GM12865 (cell line): Measurements from ENCODE around the gene TMEM250.

ENCODE experiments used
- DNase-seq: peaks from one replicate; pipeline ENCODE4 v3.0.0; 2010; ENCODE audit warnings: low read depth
- H3K4me3 ChIP-seq: 2 replicates; pipeline ENCODE4 v1.5.1; 2011; ENCODE audit warnings: mild to moderate bottlenecking, low read depth, low read length, control low read depth
- TF ChIP-seq, protein P1 (sequence below): IDR thresholded peaks from 2 replicates; pipeline ENCODE4 v1.5.1; 2011; ENCODE audit warnings: low read length, control low read depth, low read depth, inconsistent platforms; ENCODE audit not compliant: insufficient read depth; ENCODE audit errors: missing control alignments

Gene TMEM250

DNA sequence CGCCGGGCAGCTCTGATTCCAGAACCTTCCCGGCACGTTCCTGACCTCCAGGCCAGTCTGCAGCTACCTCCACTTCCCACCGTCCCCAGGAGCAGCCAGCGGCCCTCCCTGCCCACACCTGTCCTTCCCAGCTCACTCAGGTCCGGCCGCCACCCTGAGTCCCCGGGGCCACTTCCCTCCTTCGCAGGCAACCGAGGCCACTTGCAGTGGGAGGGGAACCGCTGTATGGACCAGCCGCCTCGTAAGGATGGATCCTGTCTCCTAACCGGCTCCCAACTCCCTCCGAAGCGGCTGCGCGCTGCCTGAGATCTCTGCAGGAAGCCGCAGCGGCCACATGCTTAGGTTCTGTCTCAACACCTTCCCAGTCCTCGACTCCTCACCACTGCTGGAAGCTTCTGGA, 7.5 kb downstream of the TMEM250 start:
- TF ChIP-seq, protein P1, sequence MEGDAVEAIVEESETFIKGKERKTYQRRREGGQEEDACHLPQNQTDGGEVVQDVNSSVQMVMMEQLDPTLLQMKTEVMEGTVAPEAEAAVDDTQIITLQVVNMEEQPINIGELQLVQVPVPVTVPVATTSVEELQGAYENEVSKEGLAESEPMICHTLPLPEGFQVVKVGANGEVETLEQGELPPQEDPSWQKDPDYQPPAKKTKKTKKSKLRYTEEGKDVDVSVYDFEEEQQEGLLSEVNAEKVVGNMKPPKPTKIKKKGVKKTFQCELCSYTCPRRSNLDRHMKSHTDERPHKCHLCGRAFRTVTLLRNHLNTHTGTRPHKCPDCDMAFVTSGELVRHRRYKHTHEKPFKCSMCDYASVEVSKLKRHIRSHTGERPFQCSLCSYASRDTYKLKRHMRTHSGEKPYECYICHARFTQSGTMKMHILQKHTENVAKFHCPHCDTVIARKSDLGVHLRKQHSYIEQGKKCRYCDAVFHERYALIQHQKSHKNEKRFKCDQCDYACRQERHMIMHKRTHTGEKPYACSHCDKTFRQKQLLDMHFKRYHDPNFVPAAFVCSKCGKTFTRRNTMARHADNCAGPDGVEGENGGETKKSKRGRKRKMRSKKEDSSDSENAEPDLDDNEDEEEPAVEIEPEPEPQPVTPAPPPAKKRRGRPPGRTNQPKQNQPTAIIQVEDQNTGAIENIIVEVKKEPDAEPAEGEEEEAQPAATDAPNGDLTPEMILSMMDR, result no peak
- H3K4me3 ChIP-seq, result peak overlapping the region; percentile 85; the same call in 1 of the 2 replicates
- DNase-seq, result no peak

DNA sequence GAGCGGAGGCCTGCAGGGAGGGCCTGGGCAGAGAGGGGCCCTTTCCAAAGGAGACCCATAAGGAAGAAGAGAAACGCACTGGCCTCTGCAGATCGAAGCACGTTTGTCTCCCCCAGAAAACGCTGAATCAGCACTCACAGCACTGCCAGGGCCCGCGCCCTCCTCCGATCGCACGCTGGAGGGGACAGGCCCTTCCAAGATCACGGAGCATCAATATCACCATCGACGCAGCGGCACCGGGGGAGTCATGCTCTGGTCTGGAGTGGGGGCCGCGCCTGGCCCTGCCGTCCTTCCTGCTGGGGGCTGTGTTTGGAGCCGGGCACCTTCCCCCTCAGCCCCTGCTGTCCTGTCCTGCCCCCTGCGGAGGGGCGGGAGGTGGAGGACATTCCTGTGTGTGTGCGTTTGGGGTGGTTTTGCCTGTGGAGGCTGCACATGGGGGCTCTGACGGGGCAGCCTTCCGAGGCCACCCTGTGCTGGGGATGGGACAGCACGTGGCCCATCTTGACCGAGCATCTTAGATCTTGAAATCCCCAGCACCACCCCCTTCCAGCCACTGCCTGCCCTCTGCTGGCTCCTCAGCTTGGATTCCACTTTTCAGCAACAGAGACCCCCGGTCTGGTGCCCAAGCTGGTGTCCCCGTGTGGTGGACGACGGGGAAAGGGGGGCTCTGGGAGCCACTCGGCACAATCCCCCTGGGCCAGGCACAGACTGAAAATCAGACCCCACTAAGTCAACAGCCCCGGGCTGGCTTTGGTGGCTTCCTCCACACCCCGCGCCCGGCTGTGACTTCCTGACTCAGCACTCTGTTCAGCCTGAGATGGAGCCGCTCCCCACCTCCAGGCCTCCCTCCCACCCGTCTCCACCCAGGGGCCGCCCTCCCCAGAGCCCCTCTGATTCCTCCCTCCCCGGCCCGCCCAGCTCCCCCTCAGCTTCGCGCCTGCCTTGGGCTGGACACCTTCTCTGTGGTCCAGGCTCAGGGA, 8.3 kb downstream of the TMEM250 start:
- TF ChIP-seq, protein P1, result peak; percentile 20
- peak; percentile 80 for DNase-seq
- H3K4me3 ChIP-seq, result peak overlapping the region; percentile 85

DNA sequence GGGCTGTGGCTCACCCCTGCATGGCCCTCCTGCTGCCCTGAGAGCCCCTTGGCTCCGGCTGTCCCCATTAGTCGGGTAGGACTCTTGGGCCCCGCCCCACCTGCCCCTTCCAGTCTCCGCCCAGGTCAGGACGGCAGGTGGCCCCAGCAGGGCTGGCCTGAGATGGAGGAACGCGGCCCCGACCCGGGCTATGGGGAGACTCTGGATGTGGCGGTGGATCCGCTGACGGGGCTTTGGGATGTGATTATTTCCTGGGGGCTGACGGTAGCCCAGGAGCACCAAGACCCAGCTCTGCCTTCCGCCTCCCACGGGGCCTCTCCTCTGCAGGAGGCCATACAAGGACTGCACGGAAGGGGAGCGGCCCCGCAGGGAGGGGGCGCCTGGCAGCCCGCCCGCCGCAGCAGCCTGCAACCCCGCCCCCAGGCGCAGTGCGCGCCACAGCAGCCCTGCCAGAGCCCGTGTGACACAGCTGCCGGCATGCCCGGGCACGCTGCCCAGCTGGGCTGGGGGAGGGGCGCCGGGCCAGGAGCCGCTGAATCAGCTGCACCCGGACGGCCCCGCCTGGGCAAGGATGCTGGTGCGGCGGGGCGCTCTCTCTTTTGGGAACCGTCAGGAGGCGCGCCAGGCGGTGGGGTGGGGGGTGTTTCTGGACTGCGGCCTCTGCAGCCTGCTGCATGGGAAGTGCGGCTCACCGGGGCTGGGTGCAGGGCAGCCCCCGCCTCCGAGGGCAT, 9.2 kb downstream of the TMEM250 start:
- TF ChIP-seq, protein P1, result no peak
- DNase-seq, result peak; percentile 96
- peak overlapping the region; percentile 85 for H3K4me3 ChIP-seq

DNA sequence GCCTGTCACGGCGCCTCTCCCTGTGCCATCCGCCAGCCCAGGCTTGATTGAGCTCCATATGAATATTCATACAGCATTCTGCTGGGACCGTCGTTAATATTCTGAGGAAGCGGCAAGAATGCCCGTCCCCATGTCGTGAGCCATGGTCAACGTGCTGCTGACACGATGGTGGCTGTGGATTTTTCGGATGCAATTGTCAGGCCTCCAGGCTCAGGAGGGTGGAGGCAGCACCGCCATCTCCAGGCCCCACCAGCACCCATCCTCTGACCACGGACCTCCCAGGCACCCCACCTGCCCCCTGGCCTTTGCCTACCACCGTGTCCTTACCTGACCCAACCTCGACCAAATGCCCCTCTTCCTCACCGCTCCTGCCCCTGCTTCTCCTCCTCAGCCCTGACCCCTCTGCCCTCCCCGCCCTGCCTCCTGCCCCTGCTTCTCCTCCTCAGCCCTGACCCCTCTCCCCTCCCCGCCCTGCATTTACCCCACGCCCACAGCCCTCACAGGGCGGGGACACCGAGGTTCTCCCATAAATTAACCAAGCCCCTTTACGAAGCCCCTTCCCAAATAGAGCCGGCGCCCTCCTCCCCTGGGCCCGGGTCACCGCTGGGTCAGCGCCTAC, 9.9 kb downstream of the TMEM250 start:
- no peak for DNase-seq
- H3K4me3 ChIP-seq, result peak overlapping the region; percentile 85
- TF ChIP-seq, protein P1, result no peak

DNA sequence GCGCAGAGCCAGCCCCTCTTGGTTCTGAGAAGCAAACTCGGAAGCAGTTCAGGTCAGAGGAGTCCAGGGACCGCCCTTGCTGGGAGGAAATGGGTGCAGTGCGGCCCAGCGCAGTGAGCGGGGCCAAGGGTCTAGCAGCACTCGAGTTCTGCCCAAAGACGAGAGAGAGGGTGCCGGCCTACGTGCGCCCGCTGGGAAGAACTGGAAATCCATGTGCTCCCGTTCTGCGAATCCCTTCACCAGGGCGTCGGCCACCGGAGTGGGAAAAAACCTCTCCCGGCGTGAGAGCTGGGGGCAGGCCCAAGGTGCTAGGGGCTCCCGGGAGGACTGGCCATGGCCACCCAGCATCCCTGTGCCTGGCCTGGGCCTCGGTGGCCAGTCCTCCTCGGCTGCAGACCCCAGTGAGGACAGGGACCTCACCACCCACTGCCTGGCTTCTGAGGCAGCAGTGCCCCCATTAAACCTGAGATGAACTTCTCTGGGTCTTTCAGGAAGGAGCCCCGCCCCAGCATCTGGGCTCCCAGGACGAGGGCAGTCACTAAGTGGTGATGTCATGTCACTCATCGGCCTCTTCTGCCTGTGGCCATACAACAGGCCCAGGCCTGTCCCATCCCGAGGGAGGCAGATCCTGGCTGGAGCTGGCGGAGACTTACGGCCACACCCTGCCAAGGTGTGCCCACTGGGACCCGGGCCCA, 10.6 kb downstream of the TMEM250 start:
- no peak overlapping the region for H3K4me3 ChIP-seq
- TF ChIP-seq, protein P1, result no peak
- no peak for DNase-seq

DNA sequence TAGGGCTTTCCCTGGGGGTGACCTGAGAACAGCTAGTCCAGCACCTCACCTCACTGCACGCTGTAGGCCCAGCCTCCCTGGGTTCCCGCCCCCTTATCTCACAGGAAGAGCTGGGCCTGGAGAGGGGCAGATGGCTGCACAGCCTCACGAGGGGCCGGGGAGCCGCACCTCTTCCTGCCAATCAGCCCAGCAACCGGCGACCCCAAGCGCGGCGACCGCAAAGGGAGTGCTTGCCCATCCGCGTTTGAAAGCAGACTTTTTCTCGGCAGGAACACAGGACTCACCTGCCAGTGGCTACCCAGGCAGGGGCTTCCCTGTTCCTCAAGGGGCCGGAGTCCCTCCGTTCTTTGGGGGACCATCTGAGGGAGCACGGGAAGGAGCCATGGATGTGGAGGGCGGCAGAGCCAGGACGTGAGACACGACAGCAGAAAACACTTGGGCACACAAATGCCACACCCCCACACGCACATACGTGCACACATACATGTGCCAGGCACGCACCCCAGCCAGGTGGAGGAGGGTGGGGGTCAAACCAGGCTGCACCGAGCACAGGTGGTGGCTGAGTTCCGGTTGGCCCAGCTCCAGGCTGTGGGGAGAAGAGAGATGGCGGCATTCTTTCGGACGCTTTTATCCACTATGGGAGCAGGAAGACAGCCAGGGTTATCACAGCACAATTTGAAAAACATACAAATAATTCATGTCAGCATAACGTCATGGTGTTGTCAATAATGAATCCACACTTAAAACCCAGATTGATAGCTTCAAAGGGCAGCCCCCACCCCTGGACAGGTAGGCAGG, 11.3 kb downstream of the TMEM250 start:
- DNase-seq, result peak; percentile 88

More for the DNA sequence above, 11.3 kb downstream of the TMEM250 start:
- TF ChIP-seq, protein P1, result no peak
- H3K4me3 ChIP-seq, result peak overlapping the region; percentile 75
